Stimulated activated CD8-positive, alpha-beta memory T cell treated with anti-CD3 and anti-CD28 coated beads, Interleukin-4, amount 100 ng/mL, for 4 hours (primary cell): ENCODE measurements around the gene LRRC8E.
"Not testable (repeated sequence)": the region's sequence is repeated elsewhere in the genome, so short reads cannot be mapped to it uniquely, and the experiment has no call there.

Experiments
- DNase-seq, 2 donors: peaks; one replicate each; pipeline ENCODE4 v3.0.0-alpha.2; 2020; ENCODE audit warnings: low read depth in 2 of 2, low spot score in 1 of 2

The LRRC8E gene

GRCh38 chr19:7853770-7854128, 34.6 kb upstream of the LRRC8E start:
- no peak for DNase-seq

GRCh38 chr19:7855426-7856108, 32.7 kb upstream of the LRRC8E start:
- DNase-seq, result no peak

DNA sequence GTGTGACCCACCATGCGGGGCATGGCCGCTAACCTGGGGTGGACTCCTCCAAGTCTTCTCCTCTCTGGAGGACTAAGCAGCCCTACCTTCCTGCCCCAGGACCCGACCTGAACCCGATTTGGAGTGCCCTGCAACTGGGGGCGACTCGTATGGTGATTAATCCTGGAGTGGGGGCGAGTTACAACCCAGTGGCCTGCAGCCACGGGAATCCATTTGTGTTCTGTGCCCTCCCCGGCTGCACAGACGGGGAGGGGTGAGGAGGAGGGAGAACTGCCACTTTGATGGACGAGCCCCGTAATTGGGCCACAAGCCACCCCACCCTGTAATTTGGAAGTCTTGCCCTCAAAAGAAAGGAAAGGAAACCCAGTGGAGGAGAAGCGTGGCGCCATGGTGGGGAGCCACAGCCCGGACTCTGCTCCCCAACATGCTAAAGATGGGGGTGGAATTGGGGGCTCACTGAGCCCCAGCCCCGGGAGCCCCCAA, 32.2 kb upstream of the LRRC8E start:
- no peak for DNase-seq

DNA sequence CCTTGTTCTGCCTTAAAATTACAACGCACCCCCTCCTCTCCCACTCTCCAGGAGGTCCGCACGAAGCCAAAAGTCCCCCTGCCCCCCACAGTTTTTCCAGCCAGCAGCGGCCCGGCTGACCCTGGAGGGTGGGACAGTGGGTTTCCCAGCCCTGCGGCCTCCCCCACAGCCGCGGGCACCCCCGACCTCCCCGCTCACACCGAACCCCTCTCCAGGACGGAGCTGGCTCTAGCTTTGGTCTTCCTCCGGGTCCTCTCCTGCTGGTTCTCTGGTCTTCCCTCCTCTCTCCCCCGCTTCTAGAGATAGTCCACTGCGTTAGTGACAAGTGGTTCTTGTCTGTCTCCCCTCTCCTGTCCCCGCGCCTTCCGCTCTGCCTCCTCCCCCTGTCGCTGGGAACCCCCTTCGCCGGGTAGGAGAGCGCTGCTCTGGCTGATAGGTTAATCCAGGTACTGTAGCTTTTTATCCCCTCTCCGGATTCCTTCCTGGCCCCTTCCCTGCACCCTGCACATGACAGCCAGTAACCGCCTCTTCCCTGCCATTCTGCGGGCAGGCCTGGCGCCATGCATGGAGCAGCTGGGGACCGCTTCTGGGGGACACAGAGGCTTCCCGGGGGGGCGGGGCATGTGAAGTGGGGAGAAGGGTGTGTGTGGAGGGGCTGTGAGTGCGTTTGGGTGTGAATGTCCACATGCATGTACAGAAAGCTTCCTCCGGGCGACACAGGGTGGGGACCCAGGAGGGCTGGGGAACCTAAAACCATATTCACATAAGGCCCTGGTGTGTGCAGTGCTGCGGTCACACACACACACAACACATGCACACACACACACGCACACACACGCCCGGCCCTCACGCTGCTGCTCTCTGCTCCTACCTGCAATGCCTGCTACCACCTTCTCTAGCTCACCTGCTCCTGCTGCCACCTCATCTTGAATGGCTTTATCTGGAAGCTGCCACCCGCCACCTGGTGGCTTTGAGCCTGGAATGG, 31.3 kb upstream of the LRRC8E start:
- no peak for DNase-seq

GRCh38 chr19:7857727-7858108, 30.6 kb upstream of the LRRC8E start:
- no peak for DNase-seq

GRCh38 chr19:7858109-7858770, 30.1 kb upstream of the LRRC8E start:
- DNase-seq, result no peak

- DNase-seq, result not testable (repeated sequence)
These were observed 29.2 kb upstream of the LRRC8E start for GRCh38 chr19:7859087-7859486.

DNA sequence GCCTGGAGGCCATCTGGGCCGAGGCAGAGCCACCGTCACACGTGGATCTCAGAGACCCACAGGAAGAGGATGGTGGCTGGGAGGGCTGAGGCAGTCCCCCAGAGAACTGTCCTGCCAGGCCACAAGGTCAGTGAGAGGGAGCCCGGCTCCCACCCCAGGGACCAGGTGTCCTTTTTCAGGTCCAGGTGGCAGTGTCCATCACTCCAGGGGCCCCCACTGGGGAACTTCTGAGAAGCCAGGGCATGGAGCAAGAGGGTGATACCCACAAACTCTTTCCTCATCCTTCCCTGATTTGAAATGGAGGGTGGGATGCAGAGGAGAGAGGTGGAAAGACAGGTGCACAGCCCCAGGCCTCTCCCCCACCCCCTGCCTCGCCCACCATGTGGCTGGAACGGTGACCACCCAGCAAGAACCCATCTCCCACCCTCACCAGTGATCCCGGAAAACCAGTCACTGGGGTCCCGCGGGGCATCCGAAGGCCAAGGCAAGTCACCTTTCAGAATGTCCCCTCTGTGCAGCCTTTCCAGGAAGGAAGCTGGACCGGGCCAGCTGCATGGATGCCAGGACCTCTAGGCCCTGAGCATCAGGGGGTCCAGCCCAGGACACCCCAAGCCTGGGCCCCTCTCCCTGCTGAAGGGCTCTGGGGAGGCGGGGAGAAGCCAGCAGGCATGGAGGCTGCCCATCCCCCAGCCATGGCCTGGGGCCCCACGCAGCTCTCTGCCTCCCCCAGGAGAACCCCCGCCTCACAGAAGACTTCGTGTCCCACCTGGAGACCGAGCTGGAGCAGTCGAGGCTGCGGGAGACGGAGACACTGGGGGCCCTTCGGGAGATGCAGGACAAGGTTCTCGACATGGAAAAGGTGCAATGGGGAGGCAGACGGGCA, 28.2 kb upstream of the LRRC8E start:
- no peak for DNase-seq

DNA sequence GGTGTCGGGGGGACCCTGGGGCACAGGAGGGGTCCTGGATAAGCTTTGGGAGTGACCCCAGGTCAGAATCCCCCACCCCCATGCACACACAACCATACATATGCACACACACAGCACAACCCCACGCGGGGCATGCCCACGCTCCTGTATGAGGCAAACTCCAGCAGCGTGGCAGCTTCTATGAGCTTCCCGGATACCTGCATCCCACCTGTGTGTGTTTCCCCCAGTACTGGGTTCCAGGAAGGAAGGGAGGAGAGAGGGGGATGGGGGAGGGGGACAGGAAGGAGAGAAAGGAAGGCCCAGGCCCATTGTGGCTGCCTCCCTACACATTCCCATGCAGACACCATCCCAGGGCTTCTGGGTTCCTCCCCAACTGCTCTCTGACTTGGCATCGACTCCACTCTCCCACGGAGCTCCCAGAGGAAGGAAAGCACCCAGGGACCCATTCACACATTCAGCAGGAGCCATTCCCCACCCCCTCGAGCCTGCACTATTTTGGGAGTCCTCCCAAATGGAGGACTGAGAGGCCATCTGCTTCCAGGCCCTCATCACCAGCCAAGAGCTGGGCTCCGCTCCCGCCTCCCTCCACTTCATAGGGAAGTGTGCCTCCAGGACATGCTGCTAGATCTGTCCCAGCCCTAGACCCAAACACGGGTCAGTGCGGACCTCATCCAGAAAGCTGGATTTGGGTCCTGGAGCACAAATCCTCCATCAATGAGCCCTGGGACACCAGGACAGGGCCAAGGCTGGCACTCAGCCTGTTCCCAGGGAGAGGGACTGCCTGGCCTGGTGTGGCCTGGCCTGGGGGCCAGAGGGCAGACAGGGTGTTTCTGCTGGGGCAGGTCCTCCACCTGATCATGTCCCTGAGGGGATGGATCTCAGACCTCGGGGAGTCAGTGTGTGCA, 27.3 kb upstream of the LRRC8E start:
- DNase-seq, result no peak

GRCh38 chr19:7861619-7862412, 26.5 kb upstream of the LRRC8E start:
- DNase-seq, result no peak

DNA sequence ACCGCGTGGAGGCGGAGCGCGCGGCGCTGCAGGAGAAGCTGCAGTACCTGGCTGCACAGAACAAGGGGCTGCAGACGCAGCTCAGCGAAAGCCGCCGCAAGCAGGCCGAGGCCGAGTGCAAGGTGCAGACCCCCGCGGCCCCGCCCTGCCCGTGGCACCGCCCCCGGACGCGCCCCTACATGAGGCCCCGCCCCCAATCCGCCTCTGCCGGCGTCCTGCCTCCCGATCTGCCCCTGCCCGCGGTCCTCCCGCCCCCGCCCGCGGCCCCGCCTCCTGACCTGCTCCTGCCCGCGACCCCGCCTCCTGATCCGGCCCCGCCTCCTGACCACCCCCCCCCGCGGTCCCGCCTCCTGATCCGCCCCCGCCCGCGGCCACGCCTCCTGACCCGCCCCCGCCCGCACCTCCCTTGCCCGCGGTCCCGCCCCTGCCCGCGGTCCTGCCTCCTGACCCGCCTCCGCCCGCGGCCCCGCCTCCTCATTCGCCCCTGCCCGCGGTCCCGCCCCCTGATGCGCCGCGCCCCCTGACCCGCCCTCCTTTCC, 25.8 kb upstream of the LRRC8E start:
- peak; percentile 20 to 44 for DNase-seq

DNA sequence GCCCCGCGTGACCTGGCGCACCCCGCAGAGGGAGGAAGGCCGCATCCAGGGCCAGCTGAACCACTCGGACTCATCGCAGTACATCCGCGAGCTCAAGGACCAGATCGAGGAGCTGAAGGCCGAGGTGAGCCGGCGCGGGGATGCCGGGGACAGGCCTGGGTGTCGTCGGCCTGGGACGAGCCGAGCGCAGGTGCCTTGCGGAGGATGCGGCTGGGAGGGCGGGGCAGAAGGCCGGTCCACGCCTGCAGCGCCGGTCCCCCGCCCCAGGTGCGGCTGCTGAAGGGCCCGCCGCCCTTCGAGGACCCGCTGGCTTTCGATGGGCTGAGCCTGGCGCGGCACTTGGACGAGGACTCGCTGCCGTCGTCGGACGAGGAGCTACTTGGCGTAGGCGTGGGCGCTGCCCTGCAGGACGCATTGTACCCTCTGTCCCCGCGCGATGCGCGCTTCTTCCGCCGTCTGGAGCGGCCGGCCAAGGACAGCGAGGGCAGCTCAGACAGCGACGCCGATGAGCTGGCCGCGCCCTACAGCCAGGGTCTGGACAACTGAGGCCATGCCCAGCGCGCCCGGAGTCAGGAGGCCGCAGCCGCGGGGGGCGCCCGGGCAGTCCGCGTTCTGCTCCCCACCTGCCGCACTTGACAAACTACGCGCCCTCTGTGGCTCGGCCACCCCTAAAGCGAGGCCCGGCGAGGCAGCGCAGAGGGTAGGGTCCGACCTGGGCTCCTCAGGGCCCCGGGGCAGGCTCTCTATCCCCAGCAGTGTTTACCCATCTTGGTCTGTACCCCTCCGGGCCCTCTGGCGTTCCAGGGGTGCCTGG, 24.9 kb upstream of the LRRC8E start:
- DNase-seq, result no peak

- DNase-seq, result no peak
These were observed 24.2 kb upstream of the LRRC8E start for GRCh38 chr19:7863971-7864689.

GRCh38 chr19:7864690-7865074, 23.6 kb upstream of the LRRC8E start:
- DNase-seq, result no peak

DNA sequence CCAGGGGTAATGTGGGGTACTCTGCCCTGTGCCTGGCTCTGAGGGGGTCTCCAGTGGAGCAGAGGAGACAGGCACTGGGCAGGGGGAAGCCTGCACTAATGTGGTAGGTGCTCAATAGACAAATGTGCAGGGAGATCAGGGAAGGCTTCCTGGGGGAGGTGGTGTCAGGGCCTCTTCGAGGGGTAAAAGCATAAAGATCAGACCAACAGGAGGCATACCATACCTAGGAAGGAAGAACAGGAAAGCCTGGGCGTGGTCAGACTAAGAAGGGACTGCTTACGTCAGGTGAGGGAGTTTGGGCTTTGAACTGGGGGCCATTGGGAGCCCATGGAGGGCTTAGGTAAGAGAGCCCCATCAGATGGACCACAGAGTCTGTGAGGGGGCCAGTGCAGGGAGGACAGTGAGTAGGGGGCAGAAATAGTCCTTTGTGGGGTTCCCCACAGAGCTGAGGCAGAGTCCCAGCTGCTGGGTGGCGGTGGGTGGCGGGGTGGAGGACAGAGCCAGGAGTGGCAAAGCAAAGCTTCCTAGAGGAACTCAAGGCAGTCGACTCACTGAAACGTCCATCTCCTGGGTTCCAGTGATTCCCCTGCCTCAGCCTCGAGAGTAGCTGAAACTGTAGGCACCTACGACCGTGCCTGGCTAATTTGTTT, 22.9 kb upstream of the LRRC8E start:
- DNase-seq, result no peak

DNA sequence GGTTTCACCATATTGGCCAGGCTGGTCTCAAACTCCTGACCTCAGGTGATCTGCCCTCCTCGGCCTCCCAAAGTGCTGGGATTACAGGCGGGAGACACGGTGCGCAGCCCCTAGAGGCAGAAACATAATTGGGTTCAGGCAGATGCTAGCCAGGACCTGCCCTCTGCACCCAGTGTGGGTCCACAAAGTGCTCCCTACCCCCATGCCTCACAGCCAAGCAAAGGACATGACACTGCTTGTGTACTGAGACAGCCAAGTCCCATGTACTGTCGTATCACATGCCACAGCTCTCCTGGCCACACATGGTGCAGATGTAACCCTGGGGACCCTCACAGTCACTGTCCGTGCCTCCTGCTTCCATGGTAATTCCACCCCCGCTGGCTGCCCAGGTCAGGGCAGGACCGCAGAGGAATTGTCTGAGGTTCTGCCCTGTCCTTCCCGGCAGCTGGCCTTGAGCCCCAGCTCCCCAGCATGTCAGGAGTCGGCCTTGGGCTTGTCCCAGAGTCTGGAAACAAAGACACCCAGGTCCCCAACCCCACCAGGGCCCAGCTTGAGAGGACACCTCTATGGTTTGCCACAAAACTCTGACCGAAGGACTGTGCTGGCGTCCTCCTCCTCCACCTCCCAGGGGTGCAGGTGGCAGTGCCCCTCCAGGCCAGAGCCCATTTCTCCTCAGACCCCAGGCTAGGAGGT, 21.8 kb upstream of the LRRC8E start:
- DNase-seq, result no peak
